ENCODE data around the gene NUMA1.
A peak's percentile ranks its signal among the peaks of the same experiment; 100 is the strongest.

The NUMA1 gene

DNA sequence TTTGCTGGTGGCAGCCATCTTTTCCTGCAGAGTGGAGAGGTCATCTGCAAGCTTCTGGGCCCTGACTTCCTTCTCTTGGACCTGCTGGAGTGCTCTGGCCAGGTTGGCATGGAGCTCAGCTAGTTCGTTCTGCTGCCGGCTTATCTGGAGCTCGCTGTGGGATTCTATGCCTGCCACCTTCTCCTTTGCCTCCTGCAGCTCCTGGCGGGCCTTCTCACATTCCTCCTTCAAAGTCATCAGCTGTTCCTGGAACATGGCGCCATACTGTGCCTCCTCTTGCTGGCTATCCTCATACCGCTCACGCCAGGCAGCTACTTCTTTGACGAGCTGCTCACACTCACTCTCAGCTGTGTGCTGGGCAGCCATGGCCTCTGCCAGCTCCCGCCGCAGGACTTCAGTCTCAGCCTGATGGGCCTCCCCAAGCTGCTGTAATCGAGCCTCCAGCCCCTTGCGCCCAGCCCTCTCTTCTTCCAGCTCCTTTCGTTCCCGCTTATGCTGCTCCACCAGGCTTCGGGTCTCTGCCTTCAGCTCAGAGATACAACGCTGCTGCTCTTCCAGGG lies 65.5 kb downstream of the NUMA1 start:
- Histone ChIP-seq H3K36me3 (replicated peaks) (peaks cover 97% of the 10 kb centered on the region), H3K27me3 (replicated peaks) (no peaks in the 10 kb centered on the region), H3K4me3 (ENCODE audit: low read depth, low read length) (no peak overlapping the region), H3K27ac (no peak overlapping the region)
- in situ Hi-C loops (cut with HindIII; ENCODE audit: low pct_ligation_motif_present, low sequenced_read_pairs) = no loop called here
- DNase-seq = no peak
- TF ChIP-seq CTCF (IDR thresholded peaks at IDR 0.05; ENCODE audit: low read depth, low read length, missing control alignments) = no peak

DNA sequence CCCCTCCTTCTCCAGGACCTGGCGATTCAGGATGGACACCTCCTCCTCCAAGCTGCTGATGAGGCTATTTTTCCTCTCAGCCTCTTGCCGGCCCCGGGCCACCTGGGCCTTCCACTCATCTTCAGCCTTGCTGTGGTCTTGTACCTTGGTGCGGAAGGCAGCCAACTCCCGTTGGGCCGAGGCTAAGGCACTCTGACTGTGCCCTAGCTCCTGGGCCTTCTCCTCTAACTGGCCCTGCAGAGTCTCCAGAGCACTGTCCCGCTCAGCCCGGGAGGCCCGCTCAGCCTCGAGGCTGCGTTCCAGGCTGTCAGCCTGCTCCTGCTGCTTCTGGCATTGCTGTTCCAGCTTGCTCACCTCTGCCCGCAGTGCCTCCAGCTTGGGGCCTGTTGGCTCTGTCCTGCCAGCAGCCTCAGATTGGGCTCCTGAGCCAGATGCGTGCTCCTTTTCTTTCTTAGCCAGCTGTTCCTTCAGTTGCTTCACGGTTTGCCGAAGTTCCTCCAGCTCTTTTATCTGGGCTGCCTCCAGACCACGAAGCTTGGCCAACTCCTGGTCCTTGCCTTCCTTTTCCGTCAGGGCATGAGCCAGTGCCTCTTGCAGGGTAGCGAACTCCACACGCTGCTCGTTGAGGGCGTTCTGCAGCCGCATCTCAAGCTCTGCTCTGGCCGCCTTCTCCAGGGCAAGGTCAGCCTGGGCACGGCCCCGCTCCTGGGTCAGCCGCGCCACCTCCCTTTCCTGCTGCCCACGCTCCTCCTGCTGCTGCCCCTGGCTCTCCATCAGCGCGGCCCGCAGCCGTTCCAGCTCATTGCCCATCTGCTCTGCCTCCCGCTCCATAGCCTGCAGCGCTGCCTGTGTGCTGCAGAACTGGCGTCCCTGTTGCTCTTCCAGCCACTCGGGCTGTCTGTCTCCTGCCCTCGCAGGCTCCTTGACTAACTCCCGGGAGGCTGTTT lies 66.3 kb downstream of the NUMA1 start:
- in situ Hi-C loops (cut with HindIII; ENCODE audit: low pct_ligation_motif_present, low sequenced_read_pairs) = no loop called here
- Histone ChIP-seq H3K4me3 (ENCODE audit: low read depth, low read length) (no peak overlapping the region), H3K27ac (no peak overlapping the region), H3K27me3 (replicated peaks) (no peaks in the 10 kb centered on the region), H3K36me3 (replicated peaks) (peaks cover 96% of the 10 kb centered on the region)
- no peak for DNase-seq
- TF ChIP-seq CTCF (IDR thresholded peaks at IDR 0.05; ENCODE audit: low read depth, low read length, missing control alignments) = no peak

DNA sequence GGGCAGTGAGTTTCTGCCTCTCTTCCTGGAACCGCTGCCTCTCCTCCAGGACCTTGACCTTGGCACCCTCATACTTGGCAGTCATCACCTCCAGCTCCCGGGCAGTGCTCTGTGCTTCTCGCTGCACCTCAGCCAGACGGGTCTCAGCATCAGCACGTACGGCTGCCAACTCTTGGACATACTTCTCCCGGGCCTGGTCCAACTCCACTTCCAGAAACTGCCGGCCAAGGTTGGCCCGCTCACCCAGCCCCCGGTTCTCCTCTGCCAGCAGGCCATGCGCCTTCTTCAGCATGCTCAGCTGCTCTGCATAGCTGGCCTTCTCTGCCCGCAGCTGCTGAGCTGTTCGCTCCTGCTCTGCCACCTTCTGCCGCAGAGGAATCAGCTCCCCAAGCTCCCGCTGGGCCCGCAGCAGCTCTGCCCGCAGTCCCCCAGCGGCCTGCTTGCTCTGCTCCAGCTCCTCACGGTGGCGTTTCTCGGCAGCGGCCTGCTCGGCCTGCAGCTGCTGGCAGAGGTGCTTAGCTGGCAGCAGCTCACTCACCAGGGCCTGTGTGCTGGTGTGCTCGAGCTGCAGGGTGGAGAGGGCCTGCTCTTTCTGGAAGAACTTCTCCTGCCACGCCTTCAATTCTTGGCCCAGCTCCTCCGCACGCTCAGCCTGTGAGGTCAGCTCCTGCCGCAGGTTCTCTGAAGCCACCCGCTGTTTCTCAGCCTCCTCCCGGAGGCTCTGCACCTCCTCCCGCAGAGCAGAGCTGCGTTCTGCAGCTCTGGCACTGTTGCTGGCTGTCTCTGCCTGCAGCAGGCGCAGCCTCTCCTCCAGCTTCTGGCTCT lies 67.2 kb downstream of the NUMA1 start:
- Histone ChIP-seq H3K27ac (no peak overlapping the region), H3K27me3 (replicated peaks) (no peaks in the 10 kb centered on the region), H3K36me3 (replicated peaks) (peaks cover 94% of the 10 kb centered on the region), H3K4me3 (ENCODE audit: low read depth, low read length) (no peak overlapping the region)
- peak; percentile 28 for DNase-seq
- in situ Hi-C loops (cut with HindIII; ENCODE audit: low pct_ligation_motif_present, low sequenced_read_pairs) = no loop called here
- no peak for TF ChIP-seq CTCF (IDR thresholded peaks at IDR 0.05; ENCODE audit: low read depth, low read length, missing control alignments)

- no peak overlapping the region for H3K4me3 ChIP-seq (ENCODE audit: low read depth, low read length)
- no peak for TF ChIP-seq CTCF (IDR thresholded peaks at IDR 0.05; ENCODE audit: low read depth, low read length, missing control alignments)
- in situ Hi-C loops (cut with HindIII; ENCODE audit: low pct_ligation_motif_present, low sequenced_read_pairs) = no loop called here
- H3K27me3 ChIP-seq (replicated peaks) = no peaks in the 10 kb centered on the region
- no peak for DNase-seq
- H3K27ac ChIP-seq = no peak overlapping the region
- peaks cover 93% of the 10 kb centered on the region for H3K36me3 ChIP-seq (replicated peaks)
Measured at GRCh38 chr11:72012091-72012630, 68.2 kb downstream of the NUMA1 start.

DNA sequence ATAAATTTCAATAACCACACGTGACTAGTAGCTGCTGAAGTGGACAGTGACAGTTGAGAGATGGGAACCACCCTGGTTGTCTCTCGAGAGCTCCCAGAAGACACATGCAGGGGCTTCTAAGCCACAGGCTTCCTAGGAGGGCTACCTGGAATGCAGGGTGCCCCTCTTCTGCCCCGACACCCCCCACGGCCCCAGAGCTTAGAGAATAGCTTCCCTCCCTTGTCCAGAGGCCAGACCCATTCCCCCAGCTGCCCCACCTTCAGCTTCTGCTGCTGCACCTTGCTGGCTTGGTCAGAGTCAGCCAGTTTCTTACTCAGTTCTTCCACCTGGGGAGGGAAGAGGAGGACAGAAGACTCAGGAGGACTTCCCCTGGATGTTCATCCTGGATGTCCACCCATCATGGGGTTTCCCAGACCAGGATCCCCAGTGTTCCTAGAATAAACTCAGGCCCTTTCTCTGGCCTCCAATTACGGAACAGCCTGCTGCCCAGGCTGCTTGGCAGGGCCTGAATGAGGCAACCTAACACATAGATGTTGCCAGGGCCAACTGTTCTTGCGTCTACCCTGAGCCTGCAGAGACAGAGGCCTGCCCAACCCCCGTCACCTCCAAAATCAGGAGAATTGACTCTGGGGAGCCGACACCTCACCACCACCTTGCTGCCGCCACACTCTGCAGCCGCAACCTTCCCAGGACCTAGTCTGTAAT lies 69.7 kb downstream of the NUMA1 start:
- no peak overlapping the region for H3K27ac ChIP-seq
- no peak for TF ChIP-seq CTCF (IDR thresholded peaks at IDR 0.05; ENCODE audit: low read depth, low read length, missing control alignments)
- in situ Hi-C loops (cut with HindIII; ENCODE audit: low pct_ligation_motif_present, low sequenced_read_pairs) = no loop called here

More for the DNA sequence above, 69.7 kb downstream of the NUMA1 start:
- peaks cover 93% of the 10 kb centered on the region for H3K36me3 ChIP-seq (replicated peaks)
- DNase-seq = no peak
- no peak overlapping the region for H3K4me3 ChIP-seq (ENCODE audit: low read depth, low read length)
- no peaks in the 10 kb centered on the region for H3K27me3 ChIP-seq (replicated peaks)

Data from brain microvascular endothelial cell (primary cell).